IMR-90 (cell line): Measurements from ENCODE around the gene MOB3B. TPM values are rescaled to one million over a fixed set of nuclear protein-coding genes. Genes with fewer than 3 reads are reported as not detected.

Source experiments
- ATAC-seq: fragments of 200-7000 bp; cut with Tn5 transposase; 2 replicates; pipeline ENCODE4 v1.9.1; 2020; ENCODE audit warnings: low read depth, mild to moderate bottlenecking, moderate library complexity
- BruUV-seq: library from RNA; stranded (reverse); fragments of 400-500 nt; replicated peaks from 2 replicates; lab custom pipeline; 2021; lab: Mats Ljungman, UMichigan
- CTCF ChIA-PET: fragments of 300-600 bp; formaldehyde crosslinking; extraction: SDS; loops from one replicate; lab custom pipeline; 2021; ENCODE audit warnings: antibody characterized with exemption; lab: Yijun Ruan, JAX
- POLR2A ChIA-PET: fragments of 300-600 bp; sonication (Branson Sonifier 250); formaldehyde crosslinking; loops from one replicate; lab custom pipeline; 2022; ENCODE audit warnings: antibody characterized with exemption; ENCODE audit not compliant: unreplicated experiment; lab: Charles Lee
- DNase-seq: peaks from one replicate; pipeline ENCODE4 v3.0.0; 2013
- H2AFZ ChIP-seq: replicated peaks from 2 replicates; pipeline ENCODE3; 2013; ENCODE audit warnings: low read length, mild to moderate bottlenecking; ENCODE audit not compliant: poor library complexity
- H2AK5ac ChIP-seq: 2 replicates; pipeline ENCODE4 v1.6.1; 2013; ENCODE audit warnings: low read depth, low read length, inconsistent platforms
- H2AK9ac ChIP-seq: replicated peaks from 2 replicates; pipeline ENCODE3; 2013; ENCODE audit warnings: mild to moderate bottlenecking, low read depth, low read length, moderate library complexity; ENCODE audit not compliant: poor library complexity
- H2BK120ac ChIP-seq: 2 replicates; pipeline ENCODE4 v1.6.1; 2013; ENCODE audit warnings: low read depth, low read length, inconsistent platforms
- H2BK15ac ChIP-seq: 3 replicates; pipeline ENCODE4 v1.6.1; 2013; ENCODE audit warnings: low read depth, low read length, inconsistent platforms
- H2BK20ac ChIP-seq: 2 replicates; pipeline ENCODE4 v1.6.1; 2013; ENCODE audit warnings: low read depth, mild to moderate bottlenecking, inconsistent platforms, low read length, moderate library complexity
- H2BK5ac ChIP-seq: 2 replicates; pipeline ENCODE4 v1.6.1; 2013; ENCODE audit warnings: mild to moderate bottlenecking, low read depth, low read length, inconsistent platforms; ENCODE audit not compliant: poor library complexity, severe bottlenecking
- H3K14ac ChIP-seq: replicated peaks from 2 replicates; pipeline ENCODE4 v1.6.1; 2013; ENCODE audit warnings: low read depth, low read length, inconsistent platforms
- H3K18ac ChIP-seq: 2 replicates; pipeline ENCODE4 v1.6.1; 2013; ENCODE audit warnings: low read depth, low read length, control low read depth
- H3K23ac ChIP-seq: 2 replicates; pipeline ENCODE4 v1.6.1; 2013; ENCODE audit warnings: low read depth, low read length, inconsistent platforms
- H3K27ac ChIP-seq: 2 replicates; pipeline ENCODE4 v1.5.1; 2013; ENCODE audit warnings: mild to moderate bottlenecking, control low read depth, low read length; ENCODE audit not compliant: insufficient read depth
- H3K27me3 ChIP-seq: 2 replicates; pipeline ENCODE4 v1.6.1; 2013; ENCODE audit warnings: low read length; ENCODE audit not compliant: control insufficient read depth, insufficient read depth
- H3K36me3 ChIP-seq: 2 replicates; pipeline ENCODE4 v1.6.1; 2013; ENCODE audit warnings: low read length, mixed read lengths; ENCODE audit not compliant: control insufficient read depth, insufficient read depth
- H3K4ac ChIP-seq: 2 replicates; pipeline ENCODE4 v1.6.1; 2013; ENCODE audit warnings: low read depth, low read length, inconsistent platforms
- H3K4me1 ChIP-seq: 2 replicates; pipeline ENCODE4 v1.6.1; 2013; ENCODE audit warnings: low read length, mixed read lengths; ENCODE audit not compliant: control insufficient read depth, insufficient read depth
- H3K4me2 ChIP-seq: 2 replicates; pipeline ENCODE4 v1.6.1; 2013; ENCODE audit warnings: low read depth, mild to moderate bottlenecking, control low read depth, low read length, moderate library complexity
- H3K4me3 ChIP-seq: 2 replicates; pipeline ENCODE4 v1.5.1; 2013; ENCODE audit warnings: low read depth, mild to moderate bottlenecking, control low read depth, low read length, moderate library complexity; ENCODE audit not compliant: insufficient read depth
- H3K56ac ChIP-seq: 2 replicates; pipeline ENCODE4 v1.6.1; 2013; ENCODE audit warnings: low read length, inconsistent platforms; ENCODE audit not compliant: insufficient read depth; ENCODE audit errors: extremely low read depth
- H3K79me1 ChIP-seq, 2 experiments: 2 replicates each; pipeline ENCODE4 v1.6.1; 2013; ENCODE audit warnings: low read length in 2 of 2, inconsistent platforms in 1 of 2, low read depth in 1 of 2
- H3K9ac ChIP-seq: 2 replicates; pipeline ENCODE4 v1.6.1; 2013; ENCODE audit warnings: low read depth, low read length, control low read depth
- H3K9me1 ChIP-seq: 2 replicates; pipeline ENCODE4 v1.6.1; 2013; ENCODE audit warnings: low read length, inconsistent platforms; ENCODE audit not compliant: insufficient read depth
- H3K9me3 ChIP-seq: 2 replicates; pipeline ENCODE4 v1.6.1; 2013; ENCODE audit warnings: low read length; ENCODE audit not compliant: control insufficient read depth, insufficient read depth
- H4K20me1 ChIP-seq: 2 replicates; pipeline ENCODE4 v1.6.1; 2013; ENCODE audit warnings: low read length, inconsistent platforms; ENCODE audit not compliant: insufficient read depth
- H4K5ac ChIP-seq: 2 replicates; pipeline ENCODE4 v1.6.1; 2013; ENCODE audit warnings: mild to moderate bottlenecking, low read depth, low read length, control low read depth
- H4K8ac ChIP-seq, 2 experiments: 2 replicates each; pipeline ENCODE4 v1.6.1; 2013; ENCODE audit warnings: low read depth in 2 of 2, low read length in 2 of 2, control low read depth in 1 of 2, inconsistent platforms in 1 of 2
- H4K91ac ChIP-seq: 2 replicates; pipeline ENCODE4 v1.6.1; 2013; ENCODE audit warnings: low read depth, low read length, inconsistent platforms; ENCODE audit not compliant: insufficient read depth
- BHLHE40 ChIP-seq: fragments of 150-350 bp; IDR thresholded peaks from 2 replicates; pipeline ENCODE4 v1.6.1; 2016; ENCODE audit warnings: mild to moderate bottlenecking, low read depth, low read length
- CEBPB ChIP-seq: IDR thresholded peaks from 2 replicates; pipeline ENCODE4 v1.6.1; 2012; ENCODE audit warnings: low read depth, low read length, improper control_type of control experiment
- FOS ChIP-seq: fragments of 150-350 bp; IDR thresholded peaks from 2 replicates; pipeline ENCODE4 v1.6.1; 2016; ENCODE audit warnings: low read depth, low read length
- MAZ ChIP-seq: IDR thresholded peaks from 2 replicates; pipeline ENCODE4 v1.6.1; 2012; ENCODE audit warnings: low read depth, mild to moderate bottlenecking, low read length, improper control_type of control experiment, moderate library complexity, borderline replicate concordance
- NFE2L2 ChIP-seq: fragments of 150-350 bp; IDR thresholded peaks from 2 replicates; pipeline ENCODE4 v1.6.1; 2016; ENCODE audit warnings: low read depth, mild to moderate bottlenecking, low read length
- POLR2A ChIP-seq: IDR thresholded peaks from 2 replicates; pipeline ENCODE4 v1.6.1; 2012; ENCODE audit warnings: mild to moderate bottlenecking, low read depth, low read length
- RCOR1 ChIP-seq: IDR thresholded peaks from 2 replicates; pipeline ENCODE4 v1.6.1; 2012; ENCODE audit warnings: mild to moderate bottlenecking, low read length, improper control_type of control experiment; ENCODE audit not compliant: insufficient replicate concordance
- WGBS, 2 experiments: methylation state at CpG; one replicate each; pipeline versions ENCODE4 v1.1.5 to v1.1.7; 2013; ENCODE audit warnings: missing lambda C conversion rate in 2 of 2; ENCODE audit not compliant: insufficient read length in 1 of 2; ENCODE audit errors: extremely low coverage in 2 of 2; 5-methylcytosine and 5-hydroxymethylcytosine counted together
- dilution Hi-C: fragments of 300-500 bp; cut with HindIII; formaldehyde crosslinking; loops from one replicate; pipeline ENCODE4 v1.14.3; 2018; ENCODE audit warnings: low sequenced_read_pairs; ENCODE audit not compliant: unreplicated experiment
- in situ Hi-C: fragments of 300-500 bp; cut with MboI; formaldehyde crosslinking; loops from 3 replicates; pipeline ENCODE4 v1.14.3; 2019; ENCODE audit warnings: low sequenced_read_pairs, inconsistent platforms, mixed read lengths
- intact Hi-C: fragments of 100-400 bp; cut with micrococcal nuclease; formaldehyde crosslinking; loops from 2 replicates; pipeline ENCODE4 v1.10.0; 2022
- polyA plus RNA-seq, 3 experiments: library from polyadenylated mRNA; depleted of rRNA; stranded (reverse); fragments of >200 nt; gene quantifications; 2 replicates each; pipeline ENCODE4 v1.2.3, GENCODE V29; 2012; ENCODE audit warnings: low replicate concordance in 1 of 3
- total RNA-seq: library from RNA; depleted of rRNA; stranded (reverse); fragments of >200 nt; gene quantifications from 2 replicates; pipeline ENCODE4 v1.2.3, GENCODE V29; 2012

Gene MOB3B
- total and polyA plus RNA-seq, 2 of the 4 experiments (the other 2 are of a cell fraction), result under 0.01 to 0.02 TPM

DNA sequence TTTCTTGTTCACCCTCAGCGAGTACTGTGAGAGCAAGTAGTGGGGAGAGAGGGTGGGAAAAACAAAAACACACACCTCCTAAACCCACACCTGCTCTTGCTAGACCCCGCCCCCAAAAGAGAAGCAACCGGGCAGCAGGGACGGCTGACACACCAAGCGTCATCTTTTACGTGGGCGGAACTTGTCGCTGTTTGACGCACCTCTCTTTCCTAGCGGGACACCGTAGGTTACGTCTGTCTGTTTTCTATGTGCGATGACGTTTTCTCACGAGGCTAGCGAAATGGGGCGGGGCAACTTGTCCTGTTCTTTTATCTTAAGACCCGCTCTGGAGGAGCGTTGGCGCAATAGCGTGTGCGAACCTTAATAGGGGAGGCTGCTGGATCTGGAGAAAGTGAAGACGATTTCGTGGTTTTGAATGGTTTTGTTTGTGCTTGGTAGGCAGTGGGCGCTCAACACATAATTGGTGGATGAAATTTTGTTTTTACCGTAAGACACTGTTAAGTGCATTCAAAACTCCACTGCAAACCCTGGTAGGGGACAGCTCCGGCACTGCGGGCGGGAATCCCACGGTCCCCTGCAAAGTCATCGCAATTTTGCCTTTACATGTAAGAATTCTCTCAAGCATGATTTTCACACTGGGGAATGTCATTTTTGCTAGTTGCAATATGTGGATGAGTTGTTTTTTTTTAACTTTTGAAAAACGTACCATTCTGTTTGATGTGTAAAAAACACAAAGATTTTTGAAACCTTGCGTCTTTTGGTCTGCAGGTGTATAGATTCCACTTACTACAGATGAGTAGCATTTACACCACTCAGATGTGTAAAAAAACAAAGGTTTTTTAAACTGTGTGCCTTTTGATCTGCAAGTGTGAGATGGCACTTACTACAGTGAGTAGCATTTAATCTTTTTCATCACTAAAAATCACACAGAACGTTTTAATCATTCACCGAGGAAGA is 44.3 kb upstream of the MOB3B start:
- Histone ChIP-seq H3K9ac (peak overlapping the region; percentile 57), H3K4me1 (no peaks in the 10 kb centered on the region; the same call in 1 of the 2 replicates), H3K9me1 (no peaks in the 10 kb centered on the region), H3K27me3 (no peaks in the 10 kb centered on the region), H3K4me3 (peak overlapping the region; percentile 54), H3K4me2 (peak overlapping the region; percentile 77), H3K23ac (no peak overlapping the region), H3K27ac (peak overlapping the region; percentile 22), H2BK15ac (no peak overlapping the region), H2AK9ac (peak overlapping the region; percentile 29), H4K8ac (peak overlapping the region in 1 of 2 experiments; percentile 44; a peak in 1 of 4 replicates), H2BK5ac (no peak overlapping the region), H4K91ac (peak overlapping the region; percentile 10; the same call in 1 of the 2 replicates), H4K5ac (peak overlapping the region; percentile 29; the same call in 1 of the 2 replicates), H3K56ac (peak overlapping the region; percentile 39; the same call in 1 of the 2 replicates), H3K18ac (no peak overlapping the region), H2BK120ac (no peak overlapping the region), H2AFZ (peak overlapping the region; percentile 93), H2AK5ac (no peak overlapping the region), H4K20me1 (peaks cover 3% of the 10 kb centered on the region; the same call in 1 of the 2 replicates), H3K36me3 (no peaks in the 10 kb centered on the region), H3K79me1 (peaks cover 0 to 8% of the 10 kb centered on the region in 2 experiments; a peak in 2 of 4 replicates), H3K14ac (0 out of 2 replicates have a peak overlapping the region, but pooled peaks have one; percentile 6), H2BK20ac (no peak overlapping the region), H3K4ac (peak overlapping the region; percentile 3; the same call in 1 of the 2 replicates), H3K9me3 (no peaks in the 10 kb centered on the region)
- ATAC-seq (peak; percentile 79), DNase-seq (peak; percentile 99)
- dilution Hi-C loops, result no loop called here
- ChIA-PET POLR2A (no interaction called here), CTCF (no interaction called here)
- TF ChIP-seq POLR2A (no peak), MAZ (peak; percentile 43; the same call in 1 of the 2 replicates), RCOR1 (no peak), FOS (peak; percentile 39; the same call in 1 of the 2 replicates), BHLHE40 (peak; percentile 55; the same call in 1 of the 2 replicates), NFE2L2 (no peak), CEBPB (peak; percentile 63; the same call in 1 of the 2 replicates)
- intact Hi-C loops, result loop anchor here (1.0 kb wide), 1 partner anchor 34 kb away; no protein-coding TSS in a partner anchor
- no TSS peak for BruUV-seq
- in situ Hi-C loops, result no loop called here
- WGBS, 2 experiments, result 0% methylated on average over 16 of the region's 35 CpGs; no CpG with 5 or more reads in 1 of the 2 experiments
